HAP-1 (cell line): ENCODE results near the gene MAP4K2.
"Not testable (repeated sequence)": the region's sequence is repeated elsewhere in the genome, so short reads cannot be mapped to it uniquely, and the experiment has no call there.

Source experiments
- DNase-seq, 2 experiments: peaks; one replicate each; pipeline ENCODE4 v3.0.0-alpha.2; 2016 to 2020; ENCODE audit warnings: low spot score in 2 of 2
- H3K27me3 ChIP-seq: fragments of 250-450 bp; sonication (Bioruptor Pico); 2 replicates; pipeline ENCODE4 v1.5.1; 2020; ENCODE audit warnings: low read depth, mild to moderate bottlenecking, moderate library complexity
- H3K36me3 ChIP-seq: fragments of 250-450 bp; sonication (Bioruptor Pico); replicated peaks from 2 replicates; pipeline ENCODE4 v1.5.1; 2020; ENCODE audit warnings: mild to moderate bottlenecking
- H3K4me1 ChIP-seq: fragments of 250-450 bp; sonication (Bioruptor Pico); 2 replicates; pipeline ENCODE4 v1.5.1; 2020; ENCODE audit warnings: mild to moderate bottlenecking
- H3K4me3 ChIP-seq: fragments of 250-450 bp; sonication (Bioruptor Pico); 2 replicates; pipeline ENCODE4 v1.5.1; 2020; ENCODE audit warnings: mild to moderate bottlenecking, moderate library complexity
- H3K9me3 ChIP-seq: fragments of 250-450 bp; sonication (Bioruptor Pico); 2 replicates; pipeline ENCODE4 v1.5.1; 2020; ENCODE audit warnings: mild to moderate bottlenecking, moderate library complexity
- in situ Hi-C: fragments of 300-500 bp; cut with MboI; formaldehyde crosslinking; loops from 3 replicates; pipeline ENCODE4 v1.14.3; 2020; ENCODE audit warnings: low sequenced_read_pairs, inconsistent platforms, mixed read lengths

The MAP4K2 gene

GRCh38 chr11:64803158-64803845 lies at the start of gene MAP4K2:
Gene MAP4K2, minus strand, starts transcription at chr11:64803214. Its CDS starts 65 bp downstream, at chr11:64803149.
- in situ Hi-C loops, result no loop called here
- no peaks in the 10 kb centered on the region for H3K9me3 ChIP-seq
- H3K36me3 ChIP-seq, result peaks cover 25% of the 10 kb centered on the region
- peak; percentile 81 to 94 for DNase-seq
- H3K4me1 ChIP-seq, result peaks cover 8% of the 10 kb centered on the region
- peak within 1 kb of the TSS; percentile 34 for H3K4me3 ChIP-seq
- H3K27me3 ChIP-seq, result no peaks in the 10 kb centered on the region

GRCh38 chr11:64851831-64852351 lies 48.9 kb upstream of the MAP4K2 start:
- H3K4me1 ChIP-seq, result no peaks in the 10 kb centered on the region
- peaks cover 3% of the 10 kb centered on the region; the same call in 1 of the 2 replicates for H3K36me3 ChIP-seq
- no peaks in the 10 kb centered on the region for H3K9me3 ChIP-seq
- H3K27me3 ChIP-seq, result no peaks in the 10 kb centered on the region
- H3K4me3 ChIP-seq, result no peak overlapping the region
- in situ Hi-C loops, result no loop called here
- DNase-seq, result no peak

DNA sequence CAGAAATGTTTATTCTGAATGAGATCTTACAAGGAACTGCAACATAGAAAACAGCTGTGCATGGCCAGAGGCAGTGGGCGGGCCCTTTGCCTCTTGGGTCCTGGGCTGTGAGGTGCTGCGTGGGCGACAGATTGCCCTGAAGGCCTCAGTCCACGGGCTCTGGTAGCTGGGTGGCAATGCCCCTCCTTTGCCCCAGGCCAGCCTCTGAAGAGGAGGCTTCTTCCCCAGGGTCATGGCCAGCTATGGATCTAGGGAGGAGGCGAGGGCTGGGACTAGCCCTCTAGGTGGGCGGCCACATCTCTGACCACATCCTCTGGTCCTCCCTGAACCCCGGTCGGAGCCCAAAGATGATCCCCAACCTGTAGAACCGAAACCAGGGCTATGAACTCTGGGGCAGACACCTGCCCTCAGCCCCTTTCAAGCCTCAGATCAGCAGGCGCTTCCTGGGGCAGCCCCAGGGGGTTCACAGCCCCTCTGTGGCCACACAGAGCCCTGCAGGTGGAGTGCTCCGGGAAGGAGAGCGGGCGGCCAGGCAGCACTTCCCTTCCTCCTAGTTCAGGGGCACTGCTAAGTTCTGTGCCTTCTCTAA lies 48.1 kb upstream of the MAP4K2 start:
- H3K9me3 ChIP-seq, result no peaks in the 10 kb centered on the region
- H3K27me3 ChIP-seq, result no peaks in the 10 kb centered on the region
- in situ Hi-C loops, result no loop called here
- H3K36me3 ChIP-seq, result peaks cover 3% of the 10 kb centered on the region; the same call in 1 of the 2 replicates
- no peak overlapping the region for H3K4me3 ChIP-seq
- no peaks in the 10 kb centered on the region for H3K4me1 ChIP-seq
- DNase-seq, result no peak

DNA sequence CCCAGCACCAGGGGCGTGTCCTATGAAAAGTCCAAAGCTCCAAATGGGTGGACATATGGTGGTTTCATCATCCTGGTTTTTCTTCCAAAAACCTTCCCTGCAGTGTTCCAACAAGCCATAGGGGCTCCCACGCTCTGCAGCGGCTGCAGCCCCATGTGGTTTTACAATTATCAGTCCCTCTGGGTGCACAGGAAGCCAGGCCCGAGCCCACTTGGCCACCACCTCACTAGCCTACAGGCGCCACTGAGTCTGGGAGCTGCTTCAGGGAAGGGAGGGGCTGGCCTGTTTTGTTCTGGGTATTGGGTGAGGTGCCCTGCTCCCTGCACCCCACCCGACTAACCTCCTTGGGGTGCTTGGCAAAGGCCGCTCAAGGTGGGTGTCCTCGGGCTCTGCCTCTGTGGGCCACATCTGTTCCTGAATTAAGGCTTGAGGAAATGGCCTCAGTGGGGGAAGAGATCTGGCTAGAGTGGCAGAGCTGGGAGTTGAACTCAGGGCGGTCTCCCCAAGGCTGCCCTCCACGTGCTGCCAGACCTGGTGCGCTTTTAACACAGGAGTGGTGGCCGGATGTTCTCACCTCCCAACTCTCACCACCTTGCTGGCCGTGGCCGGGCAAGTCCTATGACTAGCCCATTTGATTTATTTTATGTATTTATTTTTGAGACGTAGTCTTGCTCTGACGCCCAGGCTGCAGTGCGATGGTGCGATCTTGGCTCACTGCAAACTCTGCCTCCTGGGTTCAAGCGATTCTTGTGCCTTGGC lies 46.8 kb upstream of the MAP4K2 start:
- no peaks in the 10 kb centered on the region for H3K4me1 ChIP-seq
- in situ Hi-C loops, result loop anchor here (5.0 to 10.0 kb wide), 2 partner anchors 43 to 265 kb away; partner anchors contain the start of genes TM7SF2 and ZNHIT2
- H3K27me3 ChIP-seq, result no peaks in the 10 kb centered on the region
- DNase-seq, result no peak
- H3K36me3 ChIP-seq, result peaks cover 3% of the 10 kb centered on the region; the same call in 1 of the 2 replicates
- no peaks in the 10 kb centered on the region for H3K9me3 ChIP-seq
- H3K4me3 ChIP-seq, result no peak overlapping the region

DNA sequence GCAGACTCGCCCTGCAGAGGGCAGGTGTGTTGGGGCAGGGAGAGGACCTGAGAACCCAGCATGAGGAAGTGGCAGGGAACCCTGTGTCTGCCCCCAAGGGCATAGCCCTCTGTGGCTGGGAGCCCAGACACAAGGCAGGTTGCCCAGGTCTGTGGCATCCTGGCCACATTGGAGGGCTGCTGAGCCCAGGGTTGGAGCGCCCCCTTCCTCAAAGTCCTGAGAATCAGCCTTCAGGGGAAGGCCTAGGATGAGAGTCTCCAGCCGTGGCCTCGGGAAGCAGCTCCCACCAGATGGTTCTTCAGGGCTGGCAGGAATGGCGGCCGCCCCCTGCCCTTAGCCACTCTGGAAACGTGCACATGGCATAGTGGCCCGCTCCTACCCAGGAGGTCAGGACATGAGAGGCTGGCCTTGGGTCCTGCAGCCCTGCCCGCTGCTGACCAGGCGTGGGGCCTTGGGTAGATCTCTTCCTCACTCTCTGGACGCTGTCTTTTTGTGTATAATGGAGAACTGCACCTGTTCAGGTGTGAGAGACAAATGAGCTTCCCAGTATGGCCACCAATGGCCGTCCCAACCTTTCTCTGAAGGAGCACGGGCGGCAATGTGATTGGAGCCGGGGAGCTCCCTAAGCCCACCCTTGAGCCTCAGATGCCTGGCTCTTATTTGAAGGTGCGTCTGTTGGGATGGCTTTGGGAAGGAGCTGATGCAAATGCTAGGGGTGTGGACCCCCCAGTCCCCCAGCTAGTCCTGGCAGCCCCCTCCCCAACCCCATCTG lies 46.0 kb upstream of the MAP4K2 start:
- DNase-seq, result peak in 1 of 2 experiments; percentile 42
- Histone ChIP-seq H3K4me3 (no peak overlapping the region), H3K4me1 (peaks cover 2% of the 10 kb centered on the region), H3K36me3 (no peaks in the 10 kb centered on the region), H3K9me3 (no peaks in the 10 kb centered on the region), H3K27me3 (no peaks in the 10 kb centered on the region)
- in situ Hi-C loops, result loop anchor here (5.0 to 10.0 kb wide), 2 partner anchors 43 to 266 kb away; partner anchors contain the start of genes TM7SF2 and ZNHIT2

DNA sequence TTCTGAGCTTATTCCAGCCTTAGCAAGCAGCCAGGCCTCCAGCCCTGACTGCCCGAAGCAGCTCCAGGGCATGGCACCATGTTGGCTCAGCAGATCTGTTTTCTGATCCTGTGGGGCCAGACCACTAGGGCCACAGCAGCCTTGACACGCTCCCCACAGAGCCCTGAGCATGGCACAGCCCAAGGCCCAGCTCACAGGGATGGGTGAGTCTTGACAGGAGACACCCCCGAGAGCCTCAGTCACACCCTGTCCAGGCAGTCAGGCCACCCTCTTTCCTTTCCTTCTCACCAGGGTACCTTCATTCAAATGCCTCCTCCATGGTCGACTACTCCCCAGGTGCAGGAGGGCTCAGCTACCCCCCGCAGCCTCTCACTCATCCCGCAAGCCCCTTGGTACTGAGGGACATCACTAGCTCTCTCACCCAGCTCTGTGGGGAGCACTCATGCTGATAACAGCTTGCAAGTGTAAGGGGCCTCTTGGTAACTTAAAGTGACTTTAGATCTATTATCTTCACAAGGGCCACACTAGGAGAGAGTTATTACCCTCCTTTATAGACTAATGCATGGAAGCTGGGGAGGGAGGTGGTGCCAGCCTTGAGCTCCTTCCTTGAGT lies 45.3 kb upstream of the MAP4K2 start:
- Histone ChIP-seq H3K4me3 (no peak overlapping the region), H3K4me1 (peaks cover 9% of the 10 kb centered on the region), H3K27me3 (no peaks in the 10 kb centered on the region), H3K9me3 (no peaks in the 10 kb centered on the region), H3K36me3 (no peaks in the 10 kb centered on the region)
- in situ Hi-C loops, result loop anchor here (5.0 to 10.0 kb wide), 2 partner anchors 44 to 266 kb away; partner anchors contain the start of genes TM7SF2 and ZNHIT2
- DNase-seq, result no peak

DNA sequence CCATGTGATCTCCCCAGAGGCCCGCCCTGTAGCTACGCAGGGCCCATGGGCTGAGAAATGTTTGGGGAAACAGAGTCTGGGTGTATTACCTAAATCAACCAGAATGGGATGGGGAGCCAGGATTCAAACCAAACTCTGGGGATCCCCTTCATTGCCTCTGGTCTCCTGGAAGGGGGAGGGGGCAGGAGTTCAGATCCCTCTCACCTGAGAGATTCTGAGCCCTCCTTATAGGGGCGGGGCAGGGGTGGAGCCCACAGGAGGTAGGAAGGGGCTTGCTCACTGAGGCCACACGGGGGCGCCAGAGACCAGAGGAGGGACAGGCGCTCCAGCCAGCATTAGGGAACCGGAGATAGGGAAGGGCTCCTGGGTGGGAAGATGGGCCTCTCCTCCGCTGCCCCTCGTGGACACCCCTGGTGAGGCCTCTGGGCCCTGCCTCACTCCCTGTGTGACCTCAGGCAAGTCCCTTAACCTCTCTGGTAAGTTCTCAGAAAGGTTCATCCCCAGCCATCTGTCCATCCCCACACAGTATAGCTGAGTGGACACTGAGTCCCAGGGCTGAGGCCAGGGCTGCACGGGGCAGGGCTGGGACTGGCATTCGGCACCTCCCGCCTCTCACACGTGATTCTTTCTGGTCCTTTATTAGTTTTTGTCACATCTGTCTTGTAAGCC lies 44.1 kb upstream of the MAP4K2 start:
- no peaks in the 10 kb centered on the region for H3K9me3 ChIP-seq
- H3K4me1 ChIP-seq, result peaks cover 15% of the 10 kb centered on the region
- no peaks in the 10 kb centered on the region for H3K27me3 ChIP-seq
- in situ Hi-C loops, result loop anchor here (5.0 to 10.0 kb wide), 2 partner anchors 45 to 268 kb away; partner anchors contain the start of genes TM7SF2 and ZNHIT2
- H3K36me3 ChIP-seq, result no peaks in the 10 kb centered on the region
- DNase-seq, result peak; percentile 82 to 98
- H3K4me3 ChIP-seq, result no peak overlapping the region

DNA sequence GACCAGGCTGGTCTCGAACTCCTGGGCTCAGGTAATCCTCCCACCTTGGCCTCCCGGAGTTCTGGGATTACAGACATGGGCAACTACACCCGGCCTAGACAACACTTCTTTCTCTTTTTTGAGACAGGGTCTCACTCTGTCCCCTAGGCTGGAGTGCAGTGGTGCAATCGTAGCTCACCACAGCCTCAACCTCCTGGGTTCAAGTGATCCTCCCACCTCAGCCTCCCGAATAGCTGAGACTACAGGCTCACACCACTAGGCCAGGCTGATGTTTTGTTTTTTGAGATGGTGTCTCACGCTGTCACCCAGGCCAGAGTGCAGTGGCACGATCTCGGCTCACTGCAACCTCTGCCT lies 42.7 kb upstream of the MAP4K2 start:
- DNase-seq, H3K4me3 ChIP-seq, H3K36me3 ChIP-seq, H3K27me3 ChIP-seq, H3K9me3 ChIP-seq: not testable (repeated sequence)
- in situ Hi-C loops, result loop anchor here (5.0 to 10.0 kb wide), 2 partner anchors 47 to 269 kb away; partner anchors contain the start of genes TM7SF2 and ZNHIT2
- peaks cover 15% of the 10 kb centered on the region for H3K4me1 ChIP-seq

DNA sequence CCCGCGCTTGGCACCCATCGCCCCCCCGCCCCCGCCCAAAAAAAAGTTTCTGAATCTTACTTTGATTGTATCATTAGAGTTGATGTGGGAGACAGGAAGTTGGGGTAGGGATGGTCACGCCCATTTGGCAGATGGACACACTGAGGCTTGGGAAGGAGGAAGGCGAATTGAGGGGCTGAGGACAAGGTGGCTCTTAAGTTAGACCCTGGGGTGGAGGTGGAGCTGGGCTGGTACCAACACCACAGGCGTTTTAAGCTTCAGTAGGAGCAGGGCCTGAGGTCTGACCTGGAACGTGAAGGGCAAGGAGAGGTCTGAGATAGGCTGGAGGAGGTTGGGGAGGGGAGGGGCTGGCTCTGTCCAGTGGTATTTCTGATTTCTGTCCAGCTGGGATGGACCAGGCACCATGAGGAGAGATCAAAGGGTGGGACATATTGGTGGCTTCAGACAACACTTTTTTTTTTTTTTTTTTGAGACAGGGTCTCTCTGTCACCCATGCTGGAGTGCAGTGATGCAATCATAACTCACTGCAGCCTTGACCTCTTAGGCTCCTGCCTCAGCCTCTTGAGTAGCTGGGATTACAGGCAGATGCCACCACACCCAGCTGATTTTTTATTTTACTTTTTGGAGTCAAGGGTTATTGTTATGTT lies 42.2 kb upstream of the MAP4K2 start:
- in situ Hi-C loops, result loop anchor here (5.0 to 10.0 kb wide), 2 partner anchors 47 to 270 kb away; partner anchors contain the start of genes TM7SF2 and ZNHIT2
- H3K27me3 ChIP-seq, result no peaks in the 10 kb centered on the region
- peak overlapping the region; percentile 50 for H3K4me3 ChIP-seq
- no peaks in the 10 kb centered on the region for H3K36me3 ChIP-seq
- no peaks in the 10 kb centered on the region for H3K9me3 ChIP-seq
- no peak for DNase-seq
- H3K4me1 ChIP-seq, result peaks cover 15% of the 10 kb centered on the region

DNA sequence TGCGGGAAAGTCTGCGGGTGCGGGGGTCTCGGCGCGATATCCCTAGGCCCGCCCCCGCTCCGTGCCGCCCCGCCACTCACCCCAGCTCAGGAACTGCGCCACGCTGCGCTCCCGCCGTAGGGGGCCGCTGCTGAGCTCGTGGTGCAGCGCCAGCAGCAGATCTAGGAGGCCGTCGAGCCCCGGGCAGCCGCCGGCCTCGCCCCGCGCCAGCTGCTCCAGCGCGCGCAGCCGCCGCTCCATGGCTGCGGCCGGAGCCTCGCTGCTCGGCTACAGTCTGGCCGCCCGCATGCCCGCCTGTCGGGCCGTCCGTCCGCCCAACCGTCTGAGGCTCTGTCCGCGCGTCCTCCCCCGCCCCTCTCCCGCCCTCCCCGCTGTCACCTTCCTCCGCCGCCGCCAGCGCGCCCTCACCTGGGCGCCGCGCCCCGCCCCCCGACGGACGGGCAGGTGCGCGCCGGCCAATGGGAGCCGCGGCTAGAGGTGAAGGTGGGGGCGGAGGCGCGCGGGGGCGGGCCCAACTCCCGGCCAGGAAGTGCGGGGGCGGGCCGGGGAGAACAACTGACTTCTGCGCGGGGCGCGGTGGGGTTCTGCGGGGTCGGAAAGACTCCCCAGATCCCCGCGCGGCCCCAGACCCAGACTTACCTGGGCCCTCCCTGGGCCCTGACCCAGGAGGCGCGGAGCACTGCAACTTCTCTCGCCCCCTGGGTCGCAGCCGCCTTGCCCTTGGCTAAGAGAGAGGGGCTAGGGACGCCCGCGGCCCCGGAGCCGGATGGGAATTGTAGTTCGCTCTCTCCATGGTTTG lies 41.5 kb upstream of the MAP4K2 start, which contains the start of gene CDC42BPG:
CDC42BPG (minus strand) TSS at position 324 of the 799 bp plus-strand sequence; CDS start at position 240, 84 bp downstream.
- Histone ChIP-seq H3K9me3 (no peaks in the 10 kb centered on the region), H3K27me3 (no peaks in the 10 kb centered on the region), H3K4me1 (peaks cover 15% of the 10 kb centered on the region), H3K4me3 (peak within 1 kb of the TSS; percentile 50), H3K36me3 (no peaks in the 10 kb centered on the region)
- in situ Hi-C loops, result loop anchor here (5.0 to 10.0 kb wide), 2 partner anchors 48 to 270 kb away; partner anchors contain the start of genes TM7SF2 and ZNHIT2
- peak; percentile 59 to 78 for DNase-seq

DNA sequence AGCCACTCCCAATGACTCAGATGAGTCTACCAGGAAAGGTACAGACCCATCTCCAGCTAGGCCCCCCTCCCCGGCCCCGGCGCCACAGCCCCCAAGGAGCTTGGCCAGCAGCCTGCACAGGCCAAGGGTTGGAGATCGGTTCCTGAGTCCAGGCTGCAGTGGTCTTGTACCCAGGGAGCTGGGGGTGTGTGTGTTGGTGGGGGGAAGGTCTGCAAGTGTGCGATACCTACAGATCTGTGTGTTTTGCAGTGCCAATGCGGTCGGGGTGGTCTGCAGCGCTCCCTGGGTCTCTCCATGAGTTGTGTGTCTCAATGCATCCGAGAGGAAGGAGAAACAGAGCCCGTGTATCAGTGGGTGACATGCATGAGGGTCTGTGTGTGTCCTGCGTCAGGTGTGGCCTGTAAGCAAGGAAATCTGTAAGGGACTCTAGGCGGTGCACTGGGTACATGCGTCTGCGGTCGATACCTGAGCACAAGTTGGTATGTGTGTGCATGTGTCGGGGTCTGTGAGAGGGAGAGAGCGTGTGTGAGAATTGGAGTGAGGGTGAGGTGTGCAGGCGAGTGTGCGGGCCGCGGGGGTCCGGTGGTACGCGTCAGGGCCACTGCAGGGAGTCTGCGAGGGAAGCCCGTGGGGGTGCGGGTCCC lies 40.8 kb upstream of the MAP4K2 start:
- Histone ChIP-seq H3K27me3 (no peaks in the 10 kb centered on the region), H3K36me3 (no peaks in the 10 kb centered on the region), H3K4me3 (peak overlapping the region; percentile 50), H3K4me1 (peaks cover 15% of the 10 kb centered on the region), H3K9me3 (no peaks in the 10 kb centered on the region)
- in situ Hi-C loops, result loop anchor here (10.0 kb wide), 1 partner anchor 271 kb away; the partner anchor contains the start of genes TM7SF2 and ZNHIT2
- no peak for DNase-seq
